C4-2B (cell line): Measurements from ENCODE around the gene TES.

ENCODE experiments used
- H3K27ac ChIP-seq: fragments of 450-650 bp; 2 replicates; pipeline ENCODE4 v1.5.1; 2017
- ZFX ChIP-seq: fragments of 450-650 bp; IDR thresholded peaks from 2 replicates; pipeline ENCODE4 v1.6.1; 2017
- TF ChIP-seq, protein P1 (sequence below): fragments of 450-650 bp; conservative IDR thresholded peaks from 2 replicates; pipeline ENCODE4 v1.5.1; 2017; ENCODE audit warnings: mild to moderate bottlenecking

Gene TES

DNA sequence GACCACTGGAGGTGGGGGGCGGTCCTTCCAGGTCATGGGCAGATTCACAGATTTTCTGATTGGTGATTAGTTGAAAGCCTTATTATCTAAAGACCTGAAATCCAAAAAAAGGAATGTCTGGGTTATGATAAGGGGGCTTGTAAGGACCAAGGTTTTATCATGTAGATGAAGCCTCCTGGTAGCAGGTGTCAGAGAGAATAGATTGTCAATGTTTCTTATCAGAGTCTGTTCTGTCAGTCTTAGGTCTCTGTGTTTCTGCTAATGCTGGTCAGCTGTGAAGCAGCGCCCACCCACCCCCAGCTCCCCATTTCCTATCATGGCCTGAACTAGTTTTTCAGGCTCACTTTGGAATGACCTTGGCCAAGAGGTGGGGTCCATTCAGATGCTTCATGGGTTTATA lies 21.2 kb downstream of the TES start:
- TF ChIP-seq ZFX, result no peak
- TF ChIP-seq, protein P1, sequence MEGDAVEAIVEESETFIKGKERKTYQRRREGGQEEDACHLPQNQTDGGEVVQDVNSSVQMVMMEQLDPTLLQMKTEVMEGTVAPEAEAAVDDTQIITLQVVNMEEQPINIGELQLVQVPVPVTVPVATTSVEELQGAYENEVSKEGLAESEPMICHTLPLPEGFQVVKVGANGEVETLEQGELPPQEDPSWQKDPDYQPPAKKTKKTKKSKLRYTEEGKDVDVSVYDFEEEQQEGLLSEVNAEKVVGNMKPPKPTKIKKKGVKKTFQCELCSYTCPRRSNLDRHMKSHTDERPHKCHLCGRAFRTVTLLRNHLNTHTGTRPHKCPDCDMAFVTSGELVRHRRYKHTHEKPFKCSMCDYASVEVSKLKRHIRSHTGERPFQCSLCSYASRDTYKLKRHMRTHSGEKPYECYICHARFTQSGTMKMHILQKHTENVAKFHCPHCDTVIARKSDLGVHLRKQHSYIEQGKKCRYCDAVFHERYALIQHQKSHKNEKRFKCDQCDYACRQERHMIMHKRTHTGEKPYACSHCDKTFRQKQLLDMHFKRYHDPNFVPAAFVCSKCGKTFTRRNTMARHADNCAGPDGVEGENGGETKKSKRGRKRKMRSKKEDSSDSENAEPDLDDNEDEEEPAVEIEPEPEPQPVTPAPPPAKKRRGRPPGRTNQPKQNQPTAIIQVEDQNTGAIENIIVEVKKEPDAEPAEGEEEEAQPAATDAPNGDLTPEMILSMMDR, result no peak
- peak overlapping the region; percentile 70; the same call in 1 of the 2 replicates for H3K27ac ChIP-seq

DNA sequence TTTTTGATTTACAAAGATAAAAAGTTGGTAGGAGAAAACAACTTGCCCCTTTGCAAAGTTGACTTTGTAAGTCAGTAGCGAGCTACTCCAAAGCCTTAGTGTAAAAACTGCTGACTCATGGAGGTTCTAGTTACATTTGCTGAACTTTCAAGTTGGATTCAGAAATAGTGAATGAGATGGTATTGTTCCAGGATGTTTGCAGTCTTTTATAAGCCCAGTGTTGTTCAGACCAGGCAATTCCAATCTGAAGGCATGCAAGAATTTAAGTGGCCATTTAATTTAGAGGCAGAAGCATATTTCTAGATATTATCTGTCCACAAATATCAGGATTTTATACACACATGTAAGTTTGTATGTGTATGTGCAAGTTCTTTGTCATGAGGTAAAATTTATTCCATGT lies 21.6 kb downstream of the TES start:
- H3K27ac ChIP-seq, result peak overlapping the region; percentile 70; the same call in 1 of the 2 replicates
- no peak for TF ChIP-seq ZFX
- TF ChIP-seq, protein P1, result no peak

DNA sequence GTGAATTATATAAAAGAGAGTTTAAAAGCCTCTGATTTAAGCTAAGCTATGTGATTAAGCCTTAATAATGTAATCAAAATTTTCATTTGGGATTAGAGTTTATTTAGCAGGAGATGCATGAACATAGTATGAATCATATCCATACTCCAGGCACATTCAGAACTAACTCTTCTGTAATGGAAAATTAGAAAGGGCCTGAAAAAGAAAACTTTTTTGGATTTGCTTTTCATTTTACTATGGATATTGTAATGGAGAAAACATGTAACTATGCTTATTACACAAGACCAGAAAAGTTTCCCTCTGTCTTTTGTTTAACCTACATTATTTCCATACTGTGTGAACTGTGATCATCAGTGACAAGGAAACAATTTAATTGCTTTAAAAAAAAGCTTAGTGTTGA lies 22.0 kb downstream of the TES start:
- TF ChIP-seq, protein P1, result no peak
- TF ChIP-seq ZFX, result no peak
- H3K27ac ChIP-seq, result no peak overlapping the region

DNA sequence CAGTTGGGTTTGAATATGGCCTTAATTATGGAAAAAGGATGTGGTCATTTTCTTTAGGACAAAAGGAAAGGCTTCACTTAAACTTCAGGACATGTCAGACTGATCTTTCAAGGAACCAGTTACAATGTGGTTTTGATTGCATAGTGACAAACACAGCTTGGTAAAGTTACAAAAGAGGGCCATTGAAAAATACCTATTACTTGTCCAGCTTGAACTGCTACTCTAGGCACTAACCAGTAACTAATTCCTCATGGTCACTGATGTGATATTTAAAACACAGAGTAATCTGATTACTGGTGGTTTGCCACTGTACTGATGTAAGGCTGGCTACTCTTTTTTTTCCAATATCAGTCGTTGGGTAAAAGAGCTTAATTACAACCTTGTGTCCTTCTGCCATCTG lies 22.6 kb downstream of the TES start:
- H3K27ac ChIP-seq, result no peak overlapping the region
- TF ChIP-seq, protein P1, result no peak
- TF ChIP-seq ZFX, result no peak

DNA sequence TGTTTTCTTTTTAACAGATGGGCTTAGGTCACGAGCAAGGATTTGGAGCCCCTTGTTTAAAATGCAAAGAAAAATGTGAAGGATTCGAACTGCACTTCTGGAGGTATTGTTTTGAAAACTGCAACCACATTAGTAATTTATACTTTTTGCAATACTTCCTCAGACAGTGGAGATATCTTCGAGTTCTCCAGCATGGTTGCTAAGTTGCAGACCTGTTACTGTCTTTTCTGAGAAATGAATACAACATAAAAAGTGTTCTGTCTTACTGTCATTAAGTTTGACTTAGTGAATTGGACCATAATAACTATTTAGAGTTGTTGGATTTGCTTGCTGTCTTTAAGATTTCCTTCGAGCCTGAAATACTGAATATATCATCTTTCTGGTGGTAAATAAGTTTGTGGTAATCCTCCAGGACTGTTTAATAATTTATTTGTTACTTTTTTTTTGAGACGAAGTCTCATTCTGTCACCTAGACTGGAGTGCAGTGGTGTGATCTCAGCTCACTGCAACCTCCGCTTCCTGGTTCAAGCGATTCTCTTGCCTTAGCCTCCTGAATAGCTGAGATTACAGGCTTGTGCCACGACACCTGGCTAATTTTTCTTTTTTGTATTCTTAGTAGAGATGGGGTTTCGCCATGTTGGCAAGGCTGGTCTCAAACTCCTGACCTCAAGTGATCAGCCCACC lies 24.3 kb downstream of the TES start:
- TF ChIP-seq, protein P1, result no peak
- TF ChIP-seq ZFX, result no peak
- no peak overlapping the region for H3K27ac ChIP-seq

DNA sequence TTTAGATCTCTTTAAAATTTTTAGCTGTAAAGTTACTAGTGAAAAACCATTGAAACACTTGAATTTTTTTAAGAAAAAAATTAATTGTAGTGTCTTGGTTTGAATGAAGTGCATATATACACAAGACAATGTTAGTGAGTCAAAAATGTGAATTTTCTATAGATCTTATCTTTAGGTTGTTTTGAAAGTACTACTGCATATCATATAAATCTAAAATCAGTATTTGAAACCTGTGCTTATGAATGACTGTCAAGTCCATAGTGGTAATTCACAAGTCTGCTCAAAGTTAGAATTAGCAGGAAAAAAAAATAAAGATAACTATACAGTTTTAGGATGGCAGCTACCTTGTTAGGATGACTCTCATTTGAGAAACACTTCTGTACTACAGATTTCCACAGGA lies 25.0 kb downstream of the TES start:
- no peak overlapping the region for H3K27ac ChIP-seq
- no peak for TF ChIP-seq ZFX
- TF ChIP-seq, protein P1, result no peak

DNA sequence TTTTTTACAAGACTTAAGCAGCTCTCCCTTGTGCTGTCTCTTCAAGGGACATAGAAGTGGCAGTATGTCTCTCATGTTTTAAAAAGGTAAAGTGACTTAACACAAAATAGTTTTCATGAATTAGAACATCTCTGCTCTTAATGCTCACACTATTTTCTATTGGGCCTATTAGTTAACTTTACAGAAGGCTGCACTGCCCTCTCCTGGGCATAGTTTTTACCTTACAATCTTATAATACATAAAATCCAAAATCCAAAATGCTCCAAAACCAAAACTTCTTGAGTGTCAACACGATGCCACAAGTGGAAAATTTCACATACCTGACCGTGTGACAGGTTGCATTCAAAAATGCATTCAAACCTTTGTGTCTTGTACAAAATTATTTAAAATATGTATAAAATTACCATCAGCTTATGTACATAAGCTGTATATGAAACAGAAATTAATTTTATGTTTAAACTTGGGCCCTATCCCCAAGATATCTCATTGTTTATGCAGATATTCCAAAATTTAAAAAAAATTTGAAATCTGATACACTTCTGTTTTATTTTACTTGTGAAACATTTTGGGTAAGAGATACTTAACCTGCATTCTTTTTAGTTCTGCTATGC lies 25.8 kb downstream of the TES start:
- TF ChIP-seq ZFX, result no peak
- TF ChIP-seq, protein P1, result peak; percentile 84
- H3K27ac ChIP-seq, result no peak overlapping the region
